ENCODE measurements around the gene HOXC11.

Gene HOXC11

DNA sequence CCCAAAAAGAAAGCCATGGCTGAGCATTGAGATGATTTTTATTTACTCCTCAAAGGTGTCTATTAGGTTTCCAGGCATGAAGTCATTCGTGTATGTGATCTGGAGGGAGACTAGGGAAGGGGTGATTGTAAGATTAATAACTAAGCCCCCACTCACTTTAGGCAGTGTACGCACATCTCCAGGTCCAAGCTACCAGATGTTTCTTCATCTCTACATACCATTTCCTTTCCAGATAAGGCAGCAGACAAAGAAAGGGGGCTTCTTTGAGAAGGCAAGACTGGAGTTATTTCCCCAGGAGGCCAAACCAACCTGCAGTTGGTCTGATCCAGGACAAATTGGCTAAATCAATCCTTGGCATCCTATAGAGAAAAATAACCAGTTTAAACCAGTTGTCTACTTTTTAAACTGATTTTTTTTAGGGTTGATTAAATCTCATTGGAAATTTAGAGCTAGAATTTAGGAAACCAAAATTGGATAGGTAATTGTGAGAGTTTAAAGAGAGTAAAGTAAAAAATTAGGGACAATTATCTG lies 30.4 kb upstream of the HOXC11 start:
- no peak for DNase-seq

DNA sequence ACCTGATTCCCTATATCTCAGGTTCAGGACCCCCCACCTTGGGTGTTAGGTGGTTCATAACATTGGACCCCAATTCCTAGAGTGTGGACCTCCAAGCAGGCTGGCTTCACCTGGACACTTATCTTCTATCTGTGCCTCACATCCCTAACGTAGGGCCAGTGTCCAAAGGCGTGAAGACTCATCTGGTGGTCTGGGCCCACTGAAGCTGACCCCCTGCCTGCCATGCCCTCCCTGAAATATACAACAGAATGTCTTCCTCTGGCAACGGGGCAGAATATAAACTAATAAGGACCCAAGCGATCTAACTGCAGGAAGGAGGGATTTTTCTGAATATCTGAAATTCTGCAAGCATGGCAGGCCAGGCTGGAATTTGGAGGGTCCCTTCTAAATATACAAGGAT lies 28.7 kb upstream of the HOXC11 start:
- no peak for DNase-seq

DNA sequence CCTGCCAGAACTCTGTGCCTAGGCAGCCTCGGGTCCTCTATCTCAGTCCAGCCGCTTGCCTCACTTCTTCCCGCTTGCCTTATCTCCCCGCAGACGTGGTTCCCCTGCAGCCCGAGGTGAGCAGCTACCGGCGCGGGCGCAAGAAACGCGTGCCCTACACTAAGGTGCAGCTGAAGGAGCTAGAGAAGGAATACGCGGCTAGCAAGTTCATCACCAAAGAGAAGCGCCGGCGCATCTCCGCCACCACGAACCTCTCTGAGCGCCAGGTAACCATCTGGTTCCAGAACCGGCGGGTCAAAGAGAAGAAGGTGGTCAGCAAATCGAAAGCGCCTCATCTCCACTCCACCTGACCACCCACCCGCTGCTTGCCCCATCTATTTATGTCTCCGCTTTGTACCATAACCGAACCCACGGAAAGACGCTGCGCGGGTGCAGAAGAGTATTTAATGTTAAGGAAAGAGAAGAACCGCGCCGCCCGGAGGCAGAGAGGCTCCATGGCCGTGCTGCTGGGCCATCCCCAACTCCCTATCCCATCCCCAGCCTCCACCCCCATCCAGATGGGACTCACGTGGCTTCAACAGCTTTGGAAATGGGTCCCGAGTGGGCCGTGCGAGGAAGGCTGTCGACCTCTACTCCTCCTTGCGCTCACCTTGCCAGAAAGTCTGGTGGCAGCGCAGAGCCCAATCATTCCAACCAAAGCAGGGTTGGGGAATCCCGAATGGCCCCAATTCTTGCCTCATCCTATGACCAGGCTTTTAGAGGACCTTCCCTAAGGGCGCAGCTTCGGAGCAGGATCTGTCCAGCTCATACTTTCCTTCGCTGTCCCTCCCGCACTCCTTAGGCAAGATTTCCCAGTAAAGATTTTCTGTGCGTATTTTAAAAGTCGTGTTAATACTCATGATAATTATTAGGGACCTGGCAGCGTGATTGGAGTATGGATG lies 27.7 kb upstream of the HOXC11 start:
- no peak for DNase-seq

DNA sequence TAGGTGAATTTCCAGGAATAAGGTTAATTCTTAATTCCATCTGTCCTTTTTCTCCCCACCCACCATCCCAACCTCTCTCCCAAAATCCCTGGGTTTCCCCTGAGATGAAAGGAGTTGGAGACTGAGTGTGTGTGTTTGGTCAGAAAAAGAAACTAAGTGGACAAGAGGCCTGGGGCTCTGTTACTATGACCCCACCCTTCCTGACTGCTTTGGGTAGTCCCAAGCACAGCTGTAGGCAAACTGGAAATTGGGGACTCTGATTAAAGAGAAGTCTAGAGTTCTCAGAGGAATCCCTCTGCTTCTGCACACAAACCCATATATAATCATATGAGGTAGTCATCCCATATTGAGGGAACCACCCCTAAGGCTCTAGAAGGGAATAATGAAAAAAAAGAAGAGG lies 25.2 kb upstream of the HOXC11 start:
- no peak for DNase-seq

DNA sequence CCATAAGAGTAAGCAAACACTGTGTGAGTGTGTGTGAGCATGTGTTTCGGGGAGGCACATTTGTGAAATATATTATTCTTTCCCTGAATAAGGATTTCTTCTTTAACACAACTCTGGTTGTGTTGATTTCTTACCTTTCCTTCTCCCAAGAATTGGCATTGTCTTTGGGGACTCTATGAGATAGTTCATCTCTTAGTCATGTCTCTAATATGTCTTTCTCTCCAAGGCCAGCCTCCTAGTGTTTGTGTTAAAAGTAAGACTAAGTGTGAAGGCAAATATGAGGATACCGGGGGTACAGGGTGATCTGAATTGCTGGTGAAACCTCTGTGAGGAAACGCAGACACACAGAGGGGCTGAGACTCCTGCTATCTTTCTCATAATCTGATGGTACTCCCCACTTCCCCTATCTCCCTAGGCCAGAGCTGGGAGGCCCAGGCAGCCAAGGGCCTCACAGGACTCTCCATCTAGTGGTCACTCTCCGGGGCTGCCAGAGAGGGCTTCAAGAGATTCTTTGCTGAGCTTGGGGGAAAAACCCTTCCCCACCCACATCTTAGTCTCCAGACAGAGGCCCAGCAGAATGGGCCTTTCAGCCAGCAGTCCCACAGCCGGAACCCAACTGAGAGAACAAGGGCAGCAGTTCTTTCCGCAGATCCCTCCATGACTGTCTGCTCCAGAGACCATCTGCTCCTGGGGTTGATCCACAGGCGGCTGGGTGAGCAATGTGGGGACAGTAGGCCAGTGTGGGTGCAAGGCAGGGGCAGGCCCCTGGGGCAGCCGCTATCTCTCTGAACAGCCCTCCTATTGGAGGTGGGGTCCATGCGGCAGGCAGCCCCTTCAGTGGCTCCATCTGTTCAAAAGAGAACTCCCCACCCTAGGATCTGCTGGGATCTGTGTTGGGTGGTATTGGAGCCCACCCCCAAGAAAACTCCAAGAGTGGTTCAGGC lies 24.0 kb upstream of the HOXC11 start:
- no peak for DNase-seq

DNA sequence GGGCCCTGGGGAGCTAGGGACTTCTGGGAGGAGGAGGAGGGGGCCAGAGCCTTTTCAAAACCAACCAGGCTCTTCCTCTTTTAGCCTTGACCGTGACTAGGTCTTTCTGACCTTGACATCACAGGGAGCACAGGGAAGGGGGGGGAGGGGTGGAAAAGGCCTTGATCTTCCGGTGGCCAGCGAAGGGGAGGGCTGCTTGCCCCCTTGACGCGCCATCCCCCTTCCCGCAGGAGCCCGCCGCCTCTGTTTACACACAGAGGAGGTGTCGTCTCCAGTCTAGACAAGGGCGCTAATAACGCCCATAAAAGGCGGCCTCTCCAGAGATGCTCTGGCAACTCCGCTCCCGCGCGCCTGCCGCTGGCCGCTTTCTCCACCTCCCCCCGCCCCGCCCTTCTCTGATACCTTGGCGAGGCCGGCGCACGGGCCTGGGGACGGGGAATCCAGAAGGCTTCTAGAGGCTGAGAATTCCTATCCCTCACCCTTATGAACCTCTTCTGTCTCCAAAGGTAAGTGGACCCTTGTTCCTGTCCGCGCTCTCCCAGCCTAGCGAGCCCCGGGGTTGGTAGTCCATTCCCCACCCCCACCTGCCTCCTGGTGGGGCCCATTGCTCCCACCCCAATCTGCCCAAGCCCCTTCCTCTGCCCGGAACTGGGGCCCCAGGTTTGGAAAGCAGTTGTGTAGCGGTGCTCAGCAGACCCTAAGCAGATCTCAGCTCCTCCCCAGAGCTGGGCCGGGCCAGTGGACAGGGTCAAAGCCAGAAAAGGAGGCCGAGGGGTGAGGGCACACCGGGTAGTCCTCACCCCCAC lies 23.1 kb upstream of the HOXC11 start:
- DNase-seq: peak; percentile 73 to 95 (median 87)

DNA sequence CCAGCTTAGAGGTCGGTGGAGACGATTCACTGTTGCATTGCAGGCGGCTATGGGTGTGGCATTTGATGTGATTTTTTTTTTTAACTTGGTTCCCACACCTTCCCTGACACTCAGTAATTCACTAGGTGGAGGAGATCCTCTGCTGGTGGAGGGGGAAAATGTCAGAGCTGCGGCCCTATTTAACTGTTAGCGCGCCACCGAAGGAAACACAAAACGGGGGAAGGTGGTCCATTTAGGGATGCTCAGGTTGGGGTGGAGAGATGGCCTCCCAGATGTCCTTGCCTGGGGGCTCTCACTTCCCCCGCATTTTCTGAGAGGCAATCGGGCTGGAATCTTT lies 22.5 kb upstream of the HOXC11 start:
- peak; percentile 10 to 82 (median 74) for DNase-seq

DNA sequence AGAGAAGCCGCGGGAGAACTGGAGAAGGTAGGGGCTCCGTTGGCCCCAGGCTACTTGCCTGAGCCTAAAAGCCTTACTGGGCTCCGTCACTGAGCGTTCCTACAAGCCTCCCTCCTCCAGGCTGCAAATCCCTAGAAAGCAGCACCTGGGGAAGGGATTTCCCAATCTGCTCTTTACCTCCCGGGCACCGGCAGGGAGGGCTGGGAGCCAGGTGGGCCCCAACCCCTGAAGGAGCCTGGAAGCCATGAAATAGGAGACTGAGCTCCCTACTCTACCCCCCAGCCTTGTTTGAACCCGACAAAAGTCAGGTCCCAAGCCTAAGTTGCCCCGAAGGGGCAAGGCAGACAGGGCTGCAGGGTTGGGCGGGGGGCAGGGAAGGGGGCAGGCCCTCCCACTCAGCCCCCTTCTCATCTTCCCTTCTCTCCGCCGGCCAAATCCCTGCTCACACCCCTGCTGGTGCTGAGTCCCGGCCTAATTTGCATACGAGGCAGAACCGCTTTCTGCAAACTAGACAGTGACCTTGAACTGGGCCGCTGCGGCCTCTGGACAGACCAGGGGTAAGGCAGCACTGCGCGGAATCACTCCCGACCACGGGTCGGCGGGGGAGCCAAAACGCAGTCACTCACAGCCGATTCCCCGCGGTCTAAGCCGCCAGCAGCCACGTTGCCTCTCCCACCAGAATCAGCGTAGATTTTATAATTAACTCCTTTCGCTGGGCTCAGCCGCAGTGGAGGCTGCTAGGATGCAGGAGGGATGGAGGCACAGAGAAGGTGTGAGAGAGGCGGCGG lies 21.9 kb upstream of the HOXC11 start:
- peak in 2 of 3 experiments; percentile 36 to 50 for DNase-seq

DNA sequence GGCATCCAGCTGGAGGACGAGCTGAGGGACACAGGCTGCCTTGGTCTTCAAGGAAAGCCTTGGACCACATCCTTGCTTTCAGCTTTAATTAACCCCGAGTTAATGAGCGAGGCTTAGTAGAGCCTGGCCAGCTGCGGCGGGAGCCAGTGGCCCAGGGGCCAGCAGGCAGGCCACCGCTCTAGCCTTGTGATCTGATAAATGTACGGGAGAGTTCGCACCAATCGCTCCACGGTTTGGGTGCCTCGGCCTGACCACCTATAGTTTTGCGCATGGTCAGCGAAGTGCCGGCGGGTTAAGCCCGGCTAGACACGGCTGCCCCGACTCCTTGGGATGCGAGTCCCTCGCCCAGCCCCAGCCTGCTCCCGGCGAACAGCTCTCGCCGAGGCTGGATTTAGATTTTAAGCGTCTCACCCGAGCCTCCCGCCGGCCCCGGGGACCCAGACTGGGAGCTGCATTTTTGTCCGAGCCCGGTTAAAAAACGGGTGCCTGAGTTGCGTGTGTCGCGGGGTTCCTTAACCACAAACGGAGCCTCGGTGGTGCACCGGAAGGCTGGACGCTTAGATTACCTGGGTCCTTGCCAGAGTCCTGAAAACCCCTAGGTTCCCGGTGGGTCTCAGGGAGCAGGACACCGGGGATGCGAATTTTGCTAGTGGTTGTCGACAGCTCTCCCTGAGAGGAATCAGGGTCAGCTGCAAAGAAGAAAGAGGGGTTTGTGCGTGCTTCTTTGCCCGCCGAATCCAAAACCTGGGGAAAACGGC lies 21.2 kb upstream of the HOXC11 start:
- DNase-seq: no peak

DNA sequence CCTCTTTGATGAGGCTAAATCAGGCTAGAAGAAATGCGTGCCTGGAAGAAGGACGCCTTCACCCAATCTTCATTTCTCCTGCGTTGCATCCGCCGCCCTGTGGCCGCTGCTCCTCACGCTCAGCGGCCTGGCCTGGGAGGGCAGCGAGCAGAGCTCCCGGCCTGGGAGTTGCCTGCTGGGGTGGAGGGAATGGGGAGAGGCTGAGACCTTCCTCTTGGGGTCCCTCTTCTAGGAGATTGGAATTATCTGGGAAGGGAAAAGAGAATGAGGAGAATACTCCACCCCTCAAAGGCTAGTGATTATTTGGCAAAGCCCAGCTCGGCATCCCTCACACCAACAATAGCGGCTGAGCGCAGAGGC lies 20.6 kb upstream of the HOXC11 start:
- no peak for DNase-seq

DNA sequence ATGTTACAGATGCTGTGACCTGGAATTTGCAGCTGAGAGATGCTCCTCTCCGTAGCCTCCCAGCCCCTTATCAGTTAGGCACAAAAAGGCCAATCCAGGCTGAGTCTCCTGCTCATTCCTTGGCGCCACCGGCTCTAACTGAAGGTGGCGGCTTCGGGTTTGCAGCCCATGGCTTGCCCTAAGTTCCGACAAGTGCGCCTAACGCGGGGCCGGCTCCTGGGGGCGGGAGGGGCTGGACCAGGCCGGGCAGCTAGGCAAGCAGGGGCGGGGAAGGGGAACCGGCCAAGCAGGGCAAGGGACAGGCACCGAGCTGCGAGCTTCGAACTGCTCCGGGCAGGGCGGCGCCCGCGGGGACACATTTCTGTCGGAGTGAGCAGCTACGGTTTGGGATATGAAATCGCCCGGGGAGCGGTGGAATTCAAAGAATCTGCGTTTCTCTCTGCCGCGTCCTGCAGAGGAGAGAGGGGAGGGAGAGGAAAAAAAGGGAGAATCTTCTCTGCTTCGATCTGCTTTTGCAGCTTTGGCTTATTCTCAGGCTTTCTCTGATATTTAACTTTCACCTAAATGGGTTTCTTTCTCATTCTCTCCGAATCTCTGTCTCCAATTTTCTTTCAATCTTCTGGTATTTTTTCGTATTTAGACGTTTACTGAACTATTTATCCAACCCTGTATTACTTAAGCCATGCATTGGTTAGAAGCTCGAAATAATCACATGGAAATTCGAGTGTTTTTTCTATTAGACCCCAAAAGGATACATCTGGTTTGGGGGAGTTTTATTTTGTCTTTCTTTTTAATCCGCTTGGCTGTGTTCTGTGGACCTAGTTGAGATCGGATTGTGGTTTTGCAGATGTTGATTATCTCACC lies 19.8 kb upstream of the HOXC11 start:
- no peak for DNase-seq

DNA sequence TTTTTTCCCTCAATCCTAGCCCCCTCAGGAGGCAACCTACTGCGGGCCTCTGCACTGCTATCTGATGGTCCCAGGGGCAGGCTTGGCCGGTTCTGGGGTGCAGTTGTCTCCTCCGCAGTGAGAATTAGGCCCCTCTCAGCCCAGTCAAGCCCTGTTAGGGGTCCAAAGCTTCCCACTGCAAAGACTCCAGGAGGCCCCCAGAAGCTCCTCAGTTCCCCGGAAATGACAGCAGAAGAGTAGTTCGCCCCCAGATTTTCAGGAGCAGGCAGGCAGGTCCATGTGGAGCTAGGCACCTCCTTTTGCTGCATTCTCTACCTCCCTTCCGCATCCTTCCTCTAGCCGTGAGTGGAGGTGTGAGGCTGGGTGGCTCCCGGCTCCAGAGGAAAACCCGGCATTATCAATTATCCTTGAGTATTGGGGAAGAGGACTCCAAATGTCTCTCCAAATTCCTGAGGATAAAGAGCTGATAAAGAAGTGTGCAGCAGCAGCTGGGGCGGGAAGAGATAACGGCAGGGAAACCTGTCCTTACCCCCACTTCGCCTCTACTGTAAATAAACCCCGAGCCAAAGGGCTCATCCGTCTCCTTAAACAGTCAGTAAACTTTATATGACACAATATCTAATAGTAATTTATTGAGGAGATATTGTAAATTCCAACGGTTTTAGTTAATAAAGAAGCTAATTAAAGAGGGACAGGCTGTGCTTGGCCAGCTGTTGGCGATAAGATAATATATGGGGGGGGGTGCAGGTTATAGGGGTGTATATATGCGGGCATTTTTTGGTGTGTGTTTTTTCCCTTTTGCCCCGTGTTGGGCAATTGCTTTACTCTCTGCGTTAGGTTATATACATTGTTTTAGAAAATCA lies 18.9 kb upstream of the HOXC11 start:
- DNase-seq: no peak

DNA sequence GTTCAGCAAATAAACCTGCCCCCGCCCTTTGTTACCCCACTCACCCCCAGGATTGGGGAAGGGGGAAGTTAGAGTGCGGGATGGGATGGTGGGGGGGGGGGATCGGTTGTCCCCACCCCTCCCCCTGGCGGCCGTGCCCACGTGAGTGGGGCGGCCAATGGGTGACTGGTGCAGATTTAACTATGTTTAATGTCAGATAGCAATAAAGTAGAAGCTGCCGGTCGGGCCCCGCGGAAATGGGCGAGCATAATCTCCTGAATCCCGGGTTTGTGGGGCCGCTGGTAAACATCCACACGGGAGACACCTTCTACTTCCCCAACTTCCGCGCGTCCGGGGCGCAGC lies 18.3 kb upstream of the HOXC11 start, which contains the start of gene HOXC12:
HOXC12 (plus strand) TSS at position 210 of the 342 bp plus-strand sequence; CDS start at position 237, 27 bp downstream.
- peak in 1 of 3 experiments; percentile 39 for DNase-seq

DNA sequence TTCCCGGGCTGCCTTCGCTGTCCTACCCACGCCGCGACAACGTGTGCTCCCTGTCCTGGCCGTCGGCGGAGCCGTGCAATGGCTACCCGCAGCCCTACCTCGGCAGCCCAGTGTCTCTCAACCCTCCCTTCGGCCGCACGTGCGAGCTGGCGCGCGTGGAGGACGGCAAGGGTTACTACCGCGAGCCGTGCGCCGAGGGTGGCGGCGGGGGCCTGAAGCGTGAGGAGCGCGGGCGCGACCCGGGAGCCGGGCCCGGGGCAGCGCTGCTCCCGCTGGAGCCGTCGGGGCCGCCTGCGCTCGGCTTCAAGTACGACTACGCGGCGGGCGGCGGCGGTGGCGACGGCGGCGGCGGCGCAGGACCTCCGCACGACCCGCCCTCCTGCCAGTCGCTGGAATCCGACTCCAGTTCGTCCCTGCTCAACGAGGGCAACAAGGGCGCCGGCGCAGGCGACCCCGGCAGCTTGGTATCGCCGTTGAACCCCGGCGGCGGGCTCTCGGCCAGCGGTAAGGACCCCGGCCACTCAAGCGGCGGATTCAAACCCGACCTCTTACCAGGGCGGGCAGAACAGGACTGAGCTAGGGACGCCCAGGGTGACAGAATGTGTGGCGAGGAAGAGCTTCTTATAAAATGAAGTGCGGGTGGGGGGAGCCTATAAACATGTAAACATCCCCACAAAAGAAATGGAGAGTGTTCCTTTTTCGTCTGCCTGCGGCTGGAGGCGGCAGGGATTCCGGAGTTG lies 17.7 kb upstream of the HOXC11 start:
- peak in 1 of 3 experiments; percentile 39 for DNase-seq

DNA sequence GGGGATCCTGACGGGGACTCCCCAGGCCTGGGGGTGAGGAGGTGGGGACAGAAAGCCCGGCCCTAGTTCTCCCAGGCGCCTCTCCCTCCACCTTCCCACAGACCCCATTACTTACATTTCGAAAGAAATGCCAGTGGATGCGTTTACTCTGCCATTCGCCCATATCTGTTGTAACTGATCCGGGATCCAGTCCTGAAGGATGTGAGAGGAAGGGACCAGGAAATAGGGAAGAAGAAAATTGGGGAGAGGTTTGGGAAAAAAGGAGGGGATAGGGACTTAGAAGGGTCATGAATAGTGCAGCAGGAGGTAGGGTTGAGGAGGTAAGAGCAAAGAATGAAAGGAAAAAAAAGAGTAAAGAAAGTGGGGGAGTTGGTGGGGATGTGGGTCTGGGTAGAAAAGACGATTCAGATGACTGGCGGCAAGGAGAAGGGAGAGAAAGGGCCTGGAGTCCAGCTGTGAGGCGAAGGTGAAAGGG lies 17.1 kb upstream of the HOXC11 start:
- no peak for DNase-seq

DNA sequence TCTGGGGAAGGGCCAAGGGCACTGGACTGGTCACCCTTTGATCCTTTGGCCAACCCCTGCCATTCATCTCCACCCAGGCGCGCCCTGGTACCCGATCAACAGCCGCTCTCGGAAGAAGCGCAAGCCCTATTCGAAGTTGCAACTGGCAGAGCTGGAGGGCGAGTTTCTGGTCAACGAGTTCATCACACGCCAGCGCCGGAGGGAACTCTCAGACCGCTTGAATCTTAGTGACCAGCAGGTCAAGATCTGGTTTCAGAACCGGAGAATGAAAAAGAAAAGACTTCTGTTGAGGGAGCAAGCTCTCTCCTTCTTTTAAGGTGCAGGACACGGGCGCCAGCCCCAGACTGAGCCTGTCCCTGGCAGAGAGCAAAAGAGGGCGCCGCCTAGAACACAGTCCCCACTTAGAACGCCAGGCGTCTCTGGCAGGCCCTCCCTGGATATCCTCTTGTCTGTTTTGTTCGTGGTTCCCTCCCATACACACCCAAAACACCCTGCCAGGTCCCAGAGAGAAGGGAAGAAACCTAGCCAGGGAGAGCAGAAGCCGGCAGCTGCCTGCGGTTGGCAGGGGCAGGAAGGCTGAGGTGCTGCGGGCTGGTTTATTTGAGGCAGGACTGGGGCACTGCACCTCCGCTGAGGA lies 16.6 kb upstream of the HOXC11 start:
- DNase-seq: no peak

DNA sequence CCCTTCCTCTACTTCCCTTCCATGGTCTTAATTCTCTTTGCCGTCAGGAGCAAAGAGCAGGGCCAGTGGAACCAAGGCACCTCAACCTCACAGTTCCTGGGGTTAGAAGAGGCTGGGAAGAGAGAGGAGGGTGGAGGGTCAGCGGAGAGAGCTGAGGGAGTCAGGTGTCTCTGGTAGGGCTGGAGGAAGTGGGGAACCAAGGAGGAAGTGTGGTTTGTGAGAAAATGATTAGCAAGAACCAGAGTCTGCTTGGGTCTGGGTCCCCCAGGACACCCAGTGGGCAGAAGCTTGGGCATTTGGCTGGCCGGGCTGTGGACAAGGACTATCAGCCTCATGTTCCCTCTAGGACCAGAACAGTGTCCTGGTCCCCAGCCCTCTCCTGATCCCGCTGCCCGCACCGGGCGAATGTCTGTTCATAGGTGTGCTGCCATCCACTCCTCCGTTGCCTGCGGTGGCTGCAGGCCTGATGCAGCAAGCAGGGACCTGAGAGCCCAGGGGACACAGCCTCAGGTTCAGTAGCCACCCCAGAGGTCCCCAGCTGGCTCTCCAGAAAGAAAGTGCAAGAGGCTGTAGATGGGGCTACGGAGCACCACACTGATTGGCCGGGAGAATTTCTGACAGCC lies 15.9 kb upstream of the HOXC11 start:
- DNase-seq: no peak

All from NCI-H1417 (cell line).